ENCODE measurements around the gene ST6GALNAC4.
A peak's percentile ranks its signal among the peaks of the same experiment; 100 is the strongest.

The ST6GALNAC4 gene

GRCh38 chr9:127903557-127904475 lies 13.0 kb downstream of the ST6GALNAC4 start:
- FAIRE-seq = no peak

GRCh38 chr9:127899128-127899943 lies 17.5 kb downstream of the ST6GALNAC4 start, which contains the start of gene ST6GALNAC6:
Gene ST6GALNAC6, minus strand, starts transcription at chr9:127899603. Its CDS starts 1,622 bp downstream, at chr9:127897981.
- DNase-seq (ENCODE audit: insufficient read length, low spot score) (peak; percentile 79), FAIRE-seq (no peak)
- TF ChIP-seq, protein P1, sequence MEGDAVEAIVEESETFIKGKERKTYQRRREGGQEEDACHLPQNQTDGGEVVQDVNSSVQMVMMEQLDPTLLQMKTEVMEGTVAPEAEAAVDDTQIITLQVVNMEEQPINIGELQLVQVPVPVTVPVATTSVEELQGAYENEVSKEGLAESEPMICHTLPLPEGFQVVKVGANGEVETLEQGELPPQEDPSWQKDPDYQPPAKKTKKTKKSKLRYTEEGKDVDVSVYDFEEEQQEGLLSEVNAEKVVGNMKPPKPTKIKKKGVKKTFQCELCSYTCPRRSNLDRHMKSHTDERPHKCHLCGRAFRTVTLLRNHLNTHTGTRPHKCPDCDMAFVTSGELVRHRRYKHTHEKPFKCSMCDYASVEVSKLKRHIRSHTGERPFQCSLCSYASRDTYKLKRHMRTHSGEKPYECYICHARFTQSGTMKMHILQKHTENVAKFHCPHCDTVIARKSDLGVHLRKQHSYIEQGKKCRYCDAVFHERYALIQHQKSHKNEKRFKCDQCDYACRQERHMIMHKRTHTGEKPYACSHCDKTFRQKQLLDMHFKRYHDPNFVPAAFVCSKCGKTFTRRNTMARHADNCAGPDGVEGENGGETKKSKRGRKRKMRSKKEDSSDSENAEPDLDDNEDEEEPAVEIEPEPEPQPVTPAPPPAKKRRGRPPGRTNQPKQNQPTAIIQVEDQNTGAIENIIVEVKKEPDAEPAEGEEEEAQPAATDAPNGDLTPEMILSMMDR (IDR thresholded peaks at IDR 0.05; ENCODE audit: insufficient read depth, missing control alignments) = no peak

More at GRCh38 chr9:127903557-127904475, 13.0 kb downstream of the ST6GALNAC4 start:
- TF ChIP-seq, protein P1 (IDR thresholded peaks at IDR 0.05; ENCODE audit: insufficient read depth, missing control alignments) = no peak
- no peak for DNase-seq (ENCODE audit: insufficient read length, low spot score)

- no peak for FAIRE-seq
- DNase-seq (ENCODE audit: insufficient read length, low spot score) = no peak
Observed at GRCh38 chr9:127898433-127899127, 18.3 kb downstream of the ST6GALNAC4 start.

GRCh38 chr9:127897193-127897692 lies 19.6 kb downstream of the ST6GALNAC4 start:
- TF ChIP-seq, protein P1 (IDR thresholded peaks at IDR 0.05; ENCODE audit: insufficient read depth, missing control alignments) = no peak
- no peak for FAIRE-seq
- DNase-seq (ENCODE audit: insufficient read length, low spot score) = no peak

More at GRCh38 chr9:127898433-127899127, 18.3 kb downstream of the ST6GALNAC4 start:
- TF ChIP-seq, protein P1 (IDR thresholded peaks at IDR 0.05; ENCODE audit: insufficient read depth, missing control alignments) = no peak

GRCh38 chr9:127896395-127897192 lies 20.2 kb downstream of the ST6GALNAC4 start:
- TF ChIP-seq, protein P1 (IDR thresholded peaks at IDR 0.05; ENCODE audit: insufficient read depth, missing control alignments) = no peak
- FAIRE-seq = no peak
- DNase-seq (ENCODE audit: insufficient read length, low spot score) = no peak

- DNase-seq (ENCODE audit: insufficient read length, low spot score) (no peak), FAIRE-seq (no peak)
- TF ChIP-seq, protein P1 (IDR thresholded peaks at IDR 0.05; ENCODE audit: insufficient read depth, missing control alignments) = no peak
Observed at GRCh38 chr9:127895811-127896210, 21.0 kb downstream of the ST6GALNAC4 start.

Measured in D721Med (cell line).